Fibroblast of gingiva (primary cell): Measurements from ENCODE around the gene ACOT7.
"Not testable (repeated sequence)": the region's sequence is repeated elsewhere in the genome, so short reads cannot be mapped to it uniquely, and the experiment has no call there.

ENCODE experiments used
- DNase-seq: peaks from one replicate; pipeline ENCODE4 v3.0.0-alpha.2; 2011; ENCODE audit warnings: low read depth

Gene ACOT7

DNA sequence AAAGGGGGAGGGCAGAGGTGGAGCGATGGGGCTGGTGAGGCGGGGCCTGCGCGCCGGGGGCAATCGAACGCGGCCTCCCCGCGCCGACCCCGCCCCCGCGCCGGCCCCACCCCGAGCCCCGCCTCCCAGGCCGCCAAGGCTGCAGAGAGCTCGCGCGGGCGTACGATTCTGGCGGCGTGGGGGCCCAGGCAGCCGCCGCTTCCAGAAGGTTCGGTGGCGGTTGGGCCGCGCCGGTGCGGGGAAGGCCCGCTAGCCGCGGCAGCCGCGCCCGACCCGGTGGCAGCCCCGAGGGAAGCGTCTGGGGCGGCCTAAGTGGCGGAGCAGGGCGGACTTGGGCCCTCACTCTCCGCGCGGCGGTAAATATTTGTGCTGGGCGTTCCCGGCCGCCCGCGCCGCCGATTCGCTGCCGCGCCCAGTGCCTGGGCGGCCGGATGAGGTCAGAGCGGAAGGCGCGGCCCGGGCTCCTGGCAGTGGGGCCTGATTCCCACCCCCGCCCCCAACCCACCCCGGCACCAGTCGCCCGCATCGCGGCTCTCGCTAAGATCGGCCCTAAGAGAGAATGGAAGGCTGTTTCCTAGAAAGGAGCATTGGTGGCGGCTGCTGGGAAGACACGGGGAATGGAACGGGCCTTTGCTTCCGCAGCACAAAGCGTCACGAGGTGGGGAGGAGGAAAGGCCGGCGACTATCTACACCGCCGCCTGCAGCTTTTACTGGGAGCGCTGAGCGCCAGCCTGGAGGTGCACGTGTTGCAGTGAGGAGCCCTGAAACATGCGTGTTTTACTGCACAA lies at the start of gene ACOT7:
Gene ACOT7, minus strand, starts transcription at position 368 of the 788 bp plus-strand sequence. CDS start 368 bp downstream, outside the sequence.
- peak; percentile 82 for DNase-seq

GRCh38 chr1:6441586-6441985 lies 48.0 kb upstream of the ACOT7 start:
- no peak for DNase-seq

- no peak for DNase-seq
Measured at GRCh38 chr1:6440198-6441126, 46.9 kb upstream of the ACOT7 start.

- DNase-seq = no peak
Measured at GRCh38 chr1:6438047-6438525, 44.5 kb upstream of the ACOT7 start.

DNA sequence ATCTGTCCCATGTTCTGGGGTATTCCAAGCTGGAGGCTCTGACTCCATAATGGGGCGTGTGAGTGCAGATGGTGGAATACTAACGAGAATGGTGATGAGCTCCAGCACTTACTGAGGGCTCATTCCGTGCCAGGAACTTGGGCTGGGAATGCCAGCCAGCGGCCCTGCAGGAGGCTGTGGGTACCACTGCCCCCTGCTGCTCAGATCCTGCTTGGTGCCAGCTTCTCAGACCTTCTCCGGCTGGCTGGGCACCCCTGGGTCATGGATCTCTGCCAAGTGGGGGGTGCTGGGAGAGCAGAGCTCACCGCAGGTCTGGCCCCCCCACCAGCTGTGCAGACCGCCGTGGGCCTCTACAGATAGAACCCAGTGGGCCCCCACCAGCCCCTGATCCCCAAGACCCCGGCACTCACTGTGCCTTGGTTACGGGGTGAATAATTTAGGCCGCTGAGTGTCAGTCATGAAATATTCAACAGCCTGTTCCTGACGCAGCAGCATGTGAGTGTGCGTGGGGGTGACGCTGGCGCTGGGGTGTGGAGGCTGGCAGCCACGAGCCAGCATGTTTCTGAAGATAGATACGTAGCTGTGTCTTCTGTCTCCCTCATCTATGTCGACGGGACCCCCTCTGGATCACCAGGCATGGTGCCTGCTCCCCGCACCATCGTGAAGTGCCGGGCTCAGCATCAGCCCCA lies 43.6 kb upstream of the ACOT7 start:
- not testable (repeated sequence) for DNase-seq

GRCh38 chr1:6436277-6436676 lies 42.7 kb upstream of the ACOT7 start:
- not testable (repeated sequence) for DNase-seq

DNA sequence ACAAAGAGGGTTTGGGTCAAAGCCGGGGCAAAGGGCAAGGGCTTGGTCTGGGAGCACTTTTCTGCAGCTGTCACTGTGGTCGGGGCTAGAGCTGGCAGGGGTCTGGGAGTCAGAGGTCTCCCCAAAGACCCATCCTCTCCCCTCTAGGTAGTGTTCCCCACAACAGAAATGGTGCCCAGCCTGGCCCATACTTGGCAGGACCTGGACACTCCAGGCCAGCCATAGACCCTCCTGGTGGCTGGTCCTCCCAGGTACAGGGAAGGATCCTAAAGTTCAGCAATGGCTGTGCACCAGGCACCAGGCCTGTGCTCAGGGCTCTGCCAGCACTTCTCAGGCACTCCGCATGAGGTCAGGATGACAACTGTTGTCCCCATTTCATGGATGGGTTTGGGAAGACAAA lies 42.0 kb upstream of the ACOT7 start:
- no peak for DNase-seq

DNA sequence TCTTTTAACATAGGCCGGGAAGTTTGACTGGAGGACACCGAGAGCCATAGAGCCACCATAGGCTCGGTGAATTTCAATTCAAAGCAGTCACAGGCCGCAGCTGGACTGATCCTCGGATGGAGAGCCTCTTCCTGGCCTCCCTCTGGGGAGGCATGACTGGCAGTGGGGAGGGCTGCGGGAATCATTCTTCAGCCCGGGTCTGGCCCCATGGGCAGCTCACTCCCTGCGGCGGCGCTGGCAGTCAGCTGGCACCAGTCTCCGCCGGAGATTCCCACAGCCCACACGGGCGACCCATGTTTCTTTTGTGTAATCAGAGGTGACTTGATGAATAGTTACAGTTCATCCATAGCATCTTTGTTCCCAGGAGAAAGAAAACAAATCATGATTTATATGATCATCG lies 41.6 kb upstream of the ACOT7 start:
- DNase-seq = no peak

- DNase-seq = no peak
Measured at GRCh38 chr1:6434186-6434585, 40.6 kb upstream of the ACOT7 start.

GRCh38 chr1:6431645-6432579 lies 38.3 kb upstream of the ACOT7 start:
- not testable (repeated sequence) for DNase-seq

GRCh38 chr1:6429660-6430411 lies 36.3 kb upstream of the ACOT7 start:
- not testable (repeated sequence) for DNase-seq

DNA sequence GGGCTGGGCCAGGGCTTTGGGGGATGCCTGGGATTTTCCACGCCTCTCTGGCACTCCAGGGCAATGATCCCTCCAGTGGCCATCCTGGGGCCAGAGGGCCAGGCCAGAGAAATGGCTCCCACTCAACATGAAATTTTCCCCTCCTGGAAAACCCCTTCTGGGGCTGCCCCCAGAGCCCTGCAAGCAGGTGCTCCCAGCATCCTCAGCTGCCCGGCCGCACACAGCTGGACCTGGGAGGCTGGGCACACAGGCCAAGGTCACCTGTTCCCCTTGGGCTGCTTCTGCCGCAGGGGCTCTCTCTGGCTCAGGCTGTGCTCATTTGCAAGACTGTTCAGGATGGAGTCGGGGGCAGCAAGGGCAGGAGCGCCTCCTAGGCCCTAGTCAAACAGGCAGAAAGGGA lies 34.9 kb upstream of the ACOT7 start:
- DNase-seq = not testable (repeated sequence)

DNA sequence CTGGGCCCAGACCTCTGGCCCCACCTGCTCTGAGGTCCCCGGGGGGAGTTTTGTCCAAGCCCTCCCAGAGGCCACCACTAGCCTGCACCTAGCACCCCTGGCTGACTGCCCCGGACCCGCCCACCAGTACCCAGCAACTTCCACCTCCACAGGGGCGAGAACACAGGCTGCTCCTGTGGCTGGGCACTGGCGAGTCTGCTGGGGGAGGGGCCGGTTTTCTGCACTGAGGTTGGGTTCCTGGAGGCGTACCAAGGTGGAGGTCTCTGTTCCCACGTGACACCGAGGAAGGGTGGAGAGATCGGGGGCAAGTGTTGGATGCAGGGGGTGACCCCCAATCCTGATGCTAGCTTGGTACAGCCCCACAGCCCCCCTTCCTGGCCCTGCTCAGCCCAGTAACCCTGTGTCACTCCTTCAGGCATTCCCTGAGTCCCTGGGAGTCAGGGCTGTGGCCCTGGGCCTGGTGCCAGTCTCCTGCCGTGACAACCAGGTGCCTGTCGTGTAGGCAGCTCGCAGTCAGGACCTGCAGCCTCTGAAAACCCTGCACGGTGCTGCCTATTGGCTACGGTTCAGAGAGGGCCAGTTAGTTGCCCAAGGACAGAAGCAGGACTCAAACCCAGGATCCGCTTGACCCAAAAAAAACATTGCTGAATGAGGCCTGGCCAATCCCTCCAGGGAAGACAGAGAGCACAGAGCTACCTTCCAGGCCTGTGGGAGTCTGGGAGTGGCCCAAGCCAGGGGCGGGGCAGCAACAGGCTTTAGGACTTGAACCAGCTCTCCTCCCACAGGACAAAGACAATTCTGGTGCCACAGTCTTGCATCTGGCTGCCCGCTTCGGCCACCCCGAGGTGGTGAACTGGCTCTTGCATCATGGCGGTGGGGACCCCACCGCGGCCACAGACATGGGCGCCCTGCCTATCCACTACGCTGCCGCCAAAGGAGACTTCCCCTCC lies 34.1 kb upstream of the ACOT7 start:
- DNase-seq = no peak

GRCh38 chr1:6426972-6427350 lies 33.4 kb upstream of the ACOT7 start:
- DNase-seq = no peak

- no peak for DNase-seq
Measured at GRCh38 chr1:6426277-6426971, 32.9 kb upstream of the ACOT7 start.

GRCh38 chr1:6425658-6426057 lies 32.1 kb upstream of the ACOT7 start:
- no peak for DNase-seq

GRCh38 chr1:6424619-6425593 lies 31.3 kb upstream of the ACOT7 start, which contains the start of gene ESPN:
ESPN (plus strand) TSS chr1:6424776; CDS start chr1:6424956, 180 bp downstream.
- DNase-seq = no peak
